ENCODE results near the gene CNPY1. TPM values are rescaled to one million over a fixed set of nuclear protein-coding genes. Genes with fewer than 3 reads are reported as not detected.

The CNPY1 gene
- total RNA-seq, 2 donors from 2014 or later, result not detected

DNA sequence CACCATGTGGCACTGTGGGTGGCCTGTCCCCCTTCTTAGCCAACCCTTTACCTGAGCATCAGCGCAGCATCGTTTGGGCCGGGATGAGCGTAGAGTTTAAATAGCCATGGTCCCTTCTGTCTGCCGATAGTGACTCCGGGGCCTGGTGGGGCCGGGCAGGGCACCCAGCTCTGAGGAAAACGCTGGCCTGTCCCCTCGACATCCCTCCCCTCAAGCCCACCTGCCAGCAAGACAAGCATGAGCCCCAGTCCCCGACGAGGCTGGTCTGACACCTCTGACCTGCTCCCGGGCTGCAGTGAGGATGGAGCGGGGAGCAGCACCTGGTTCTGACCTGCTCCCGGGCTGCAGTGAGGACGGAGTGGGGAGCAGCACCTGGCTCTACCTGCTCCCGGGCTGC lies 31.1 kb upstream of the CNPY1 start:
- H3K4me3 ChIP-seq, result no peak overlapping the region
- H3K36me3 ChIP-seq, result no peaks in the 10 kb centered on the region
- intact Hi-C loops (cut with DNase I), result no loop called here
- DNase-seq, result no peak
- no peaks in the 10 kb centered on the region for H3K27me3 ChIP-seq
- no peak for TF ChIP-seq CTCF (IDR thresholded peaks at IDR 0.05)
- H3K27ac ChIP-seq, result no peak overlapping the region
- H3K9ac ChIP-seq (ENCODE audit: low read depth in 2 of 2, low read length in 2 of 2), result no peak overlapping the region
- no peaks in the 10 kb centered on the region for H3K4me1 ChIP-seq
- no peaks in the 10 kb centered on the region for H3K9me3 ChIP-seq

GRCh38 chr7:155576900-155577508 lies 30.6 kb upstream of the CNPY1 start:
- peak overlapping the region; percentile 24 for H3K4me3 ChIP-seq
- intact Hi-C loops (cut with DNase I), result no loop called here
- TF ChIP-seq CTCF (IDR thresholded peaks at IDR 0.05), result no peak
- H3K4me1 ChIP-seq, result no peaks in the 10 kb centered on the region
- no peaks in the 10 kb centered on the region for H3K27me3 ChIP-seq
- DNase-seq, result peak; percentile 57
- no peak overlapping the region for H3K27ac ChIP-seq
- H3K36me3 ChIP-seq, result no peaks in the 10 kb centered on the region
- no peaks in the 10 kb centered on the region for H3K9me3 ChIP-seq
- no peak overlapping the region for H3K9ac ChIP-seq (ENCODE audit: low read depth in 2 of 2, low read length in 2 of 2)

DNA sequence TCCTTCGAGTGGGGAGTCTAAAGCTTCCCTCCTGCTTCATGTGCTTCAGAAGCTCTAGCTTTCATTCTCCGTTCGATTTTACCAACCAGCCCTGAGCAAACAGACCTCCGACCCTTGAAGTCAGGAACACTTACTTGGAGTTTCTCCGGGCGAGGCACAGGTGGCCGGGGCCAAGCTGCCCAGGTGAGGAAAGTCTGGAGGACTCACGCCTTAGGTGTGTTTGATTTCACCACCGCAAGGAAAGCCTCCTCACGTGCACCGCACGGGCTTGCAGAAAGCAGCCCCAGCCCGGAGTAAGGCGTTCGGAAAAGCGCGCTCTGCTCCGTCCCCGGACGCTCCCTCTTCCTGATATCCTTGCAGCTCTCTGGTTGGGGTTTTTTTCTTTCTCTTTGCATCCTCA lies 30.1 kb upstream of the CNPY1 start:
- H3K4me1 ChIP-seq, result no peaks in the 10 kb centered on the region
- H3K27ac ChIP-seq, result no peak overlapping the region
- no peaks in the 10 kb centered on the region for H3K36me3 ChIP-seq
- H3K9me3 ChIP-seq, result no peaks in the 10 kb centered on the region
- peak overlapping the region; percentile 24 for H3K4me3 ChIP-seq
- TF ChIP-seq CTCF (IDR thresholded peaks at IDR 0.05), result no peak
- DNase-seq, result no peak
- H3K27me3 ChIP-seq, result no peaks in the 10 kb centered on the region
- intact Hi-C loops (cut with DNase I), result no loop called here
- no peak overlapping the region for H3K9ac ChIP-seq (ENCODE audit: low read depth in 2 of 2, low read length in 2 of 2)

GRCh38 chr7:155574556-155575290 lies 28.4 kb upstream of the CNPY1 start:
- Histone ChIP-seq H3K4me1 (no peaks in the 10 kb centered on the region), H3K4me3 (no peak overlapping the region), H3K27ac (no peak overlapping the region), H3K36me3 (no peaks in the 10 kb centered on the region), H3K9ac (ENCODE audit: low read depth in 2 of 2, low read length in 2 of 2) (no peak overlapping the region), H3K9me3 (no peaks in the 10 kb centered on the region), H3K27me3 (no peaks in the 10 kb centered on the region)
- no peak for TF ChIP-seq CTCF (IDR thresholded peaks at IDR 0.05)
- intact Hi-C loops (cut with DNase I), result no loop called here
- DNase-seq, result no peak

GRCh38 chr7:155571581-155572345 lies 25.4 kb upstream of the CNPY1 start:
- no peak for TF ChIP-seq CTCF (IDR thresholded peaks at IDR 0.05)
- Histone ChIP-seq H3K9me3 (no peaks in the 10 kb centered on the region), H3K27me3 (no peaks in the 10 kb centered on the region), H3K4me1 (no peaks in the 10 kb centered on the region), H3K9ac (ENCODE audit: low read depth in 2 of 2, low read length in 2 of 2) (no peak overlapping the region), H3K36me3 (no peaks in the 10 kb centered on the region), H3K27ac (no peak overlapping the region), H3K4me3 (no peak overlapping the region)
- intact Hi-C loops (cut with DNase I), result no loop called here
- DNase-seq, result no peak
